Fibroblast of skin of left quadriceps (primary cell): Measurements from ENCODE around the gene SREBF1.

Experiments
- DNase-seq, 2 experiments: peaks; one replicate each; pipeline ENCODE4 v3.0.0-alpha.2; 2013; ENCODE audit warnings: low read depth in 2 of 2

The SREBF1 gene

DNA sequence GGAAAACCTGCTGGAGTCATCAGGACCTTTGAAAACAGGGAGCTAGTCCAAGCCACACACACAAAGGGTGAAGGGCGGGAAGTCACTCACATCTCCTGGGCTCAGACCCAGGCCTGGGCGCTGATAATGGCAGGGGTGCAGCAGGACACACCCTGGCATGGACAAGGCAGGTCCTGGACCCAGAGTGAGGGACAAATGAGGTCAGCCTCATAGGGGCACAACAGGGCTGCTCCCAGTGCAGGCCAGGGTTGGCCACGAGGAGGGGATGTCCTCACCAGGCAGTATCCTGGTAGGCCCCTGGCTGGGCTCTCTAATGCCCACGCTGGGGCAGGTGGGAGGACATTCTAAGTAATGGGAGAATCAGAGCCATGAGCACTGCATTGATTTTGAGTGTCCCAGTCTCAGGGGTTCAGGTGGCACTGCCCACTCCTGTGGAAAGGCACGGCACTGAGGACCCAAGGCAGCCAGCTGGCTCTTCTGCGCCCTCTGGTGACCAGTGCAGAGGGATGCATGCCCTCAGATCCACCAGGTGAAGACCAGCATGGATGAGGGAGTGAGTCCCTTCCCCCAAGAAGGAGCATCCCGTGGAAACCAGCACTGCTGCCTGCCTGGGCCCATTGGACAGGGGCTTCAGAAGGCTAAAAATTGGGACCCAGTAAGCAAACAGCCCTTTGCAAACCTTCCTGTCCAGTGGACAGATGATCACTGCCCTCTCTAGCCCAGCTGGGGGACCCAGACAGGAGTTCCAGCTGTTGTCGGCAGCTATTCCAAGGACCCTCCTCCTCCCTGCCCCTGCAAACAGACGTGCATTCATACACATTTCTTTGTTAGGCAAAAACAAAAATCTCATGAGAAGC is 23.4 kb upstream of the SREBF1 start:
- no peak for DNase-seq

- no peak for DNase-seq
Measured at GRCh38 chr17:17857496-17857895, 20.7 kb upstream of the SREBF1 start.

GRCh38 chr17:17856386-17856785 is 19.6 kb upstream of the SREBF1 start:
- no peak for DNase-seq

DNA sequence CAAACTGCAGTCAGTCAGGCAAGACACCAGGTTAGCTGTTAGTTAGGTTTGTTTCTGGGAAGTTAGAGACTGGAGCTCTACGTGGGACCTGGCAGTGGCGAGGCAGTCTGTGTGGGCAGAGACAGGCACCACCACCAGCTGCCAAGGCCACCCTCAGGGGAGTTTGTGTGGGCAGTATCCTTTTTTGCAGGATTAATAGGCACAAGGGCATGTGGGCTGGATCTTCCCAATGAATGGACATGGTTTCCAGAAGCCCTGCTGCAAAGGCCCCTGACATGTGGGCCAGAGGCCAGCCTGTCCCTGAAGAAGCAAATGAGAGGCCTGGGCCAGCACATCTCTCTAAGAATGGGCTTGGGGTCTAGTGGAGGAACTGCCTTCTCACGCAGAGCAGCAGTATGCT is 19.2 kb upstream of the SREBF1 start:
- DNase-seq: no peak

- DNase-seq: no peak
Measured at GRCh38 chr17:17853811-17854447, 17.1 kb upstream of the SREBF1 start.

DNA sequence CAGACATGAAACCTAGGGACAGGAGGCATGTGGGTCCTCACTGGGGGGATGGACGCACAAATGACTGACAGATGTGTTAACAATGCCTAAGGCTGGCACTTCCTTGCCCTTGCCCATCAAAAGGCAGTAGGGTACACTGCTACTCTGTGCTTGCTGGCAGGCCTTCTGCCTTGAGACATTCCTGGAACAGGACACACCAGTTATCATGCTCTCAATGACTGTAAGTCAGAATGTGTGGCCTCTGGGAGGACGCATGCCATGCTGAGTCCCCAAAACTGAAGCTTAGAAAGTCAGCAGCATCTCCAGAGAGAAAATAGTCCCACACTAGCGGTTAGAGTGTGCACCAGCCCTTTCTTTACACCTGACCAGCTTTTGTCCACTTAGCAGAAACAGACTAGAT is 16.1 kb upstream of the SREBF1 start:
- DNase-seq: no peak

DNA sequence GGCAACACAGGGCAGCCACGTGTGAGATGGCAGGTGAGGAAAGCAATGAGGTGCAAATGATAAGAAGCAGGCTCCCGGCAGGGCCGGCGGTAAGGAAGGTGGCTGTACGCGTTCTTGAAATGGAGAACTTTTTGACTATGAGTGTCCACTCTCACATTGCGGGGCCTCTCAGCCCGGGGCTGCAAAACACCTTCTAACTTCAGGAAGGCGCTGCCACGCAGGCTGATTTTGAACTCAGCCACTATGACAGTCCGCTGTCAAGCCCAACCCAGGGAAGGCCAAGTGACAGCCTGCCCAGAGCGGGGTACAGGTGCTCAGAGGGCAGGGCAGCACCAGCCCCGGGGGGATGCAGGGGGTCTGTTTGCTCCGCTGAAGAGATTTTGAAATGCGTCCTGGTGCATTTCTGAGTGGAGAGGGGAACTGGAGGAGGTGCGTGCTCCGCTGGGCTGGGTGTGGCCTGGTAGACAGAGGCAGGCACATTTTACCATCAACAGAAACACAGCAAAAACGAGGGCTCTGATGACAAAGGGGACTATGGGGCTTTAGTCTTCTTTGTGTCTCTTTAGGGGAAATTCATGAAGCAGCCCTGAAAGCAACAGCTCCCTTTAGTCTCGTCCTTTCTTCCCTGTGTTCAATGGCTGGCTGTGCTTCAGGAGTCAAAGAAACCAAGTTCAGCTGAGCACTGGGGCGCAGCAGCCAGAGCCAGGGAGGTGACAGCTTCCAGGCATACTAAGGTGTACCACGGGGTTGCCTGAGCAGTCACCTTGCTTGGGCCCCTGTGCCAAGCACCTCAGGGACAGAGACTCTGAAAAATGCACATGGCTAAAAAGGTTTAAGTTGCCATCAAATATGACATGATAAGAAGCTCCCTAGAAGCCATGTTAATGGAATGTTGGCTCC is 14.6 kb upstream of the SREBF1 start:
- DNase-seq: no peak

GRCh38 chr17:17849845-17850373 is 13.1 kb upstream of the SREBF1 start:
- no peak for DNase-seq

- DNase-seq: no peak
Measured at GRCh38 chr17:17849147-17849820, 12.5 kb upstream of the SREBF1 start.

- DNase-seq: no peak
Measured at GRCh38 chr17:17848311-17849082, 11.7 kb upstream of the SREBF1 start.

GRCh38 chr17:17847726-17848125 is 10.9 kb upstream of the SREBF1 start:
- no peak for DNase-seq

GRCh38 chr17:17847118-17847689 is 10.4 kb upstream of the SREBF1 start:
- no peak for DNase-seq

GRCh38 chr17:17846645-17847044 is 9.9 kb upstream of the SREBF1 start:
- no peak for DNase-seq

- no peak for DNase-seq
Measured at GRCh38 chr17:17846003-17846402, 9.2 kb upstream of the SREBF1 start.

DNA sequence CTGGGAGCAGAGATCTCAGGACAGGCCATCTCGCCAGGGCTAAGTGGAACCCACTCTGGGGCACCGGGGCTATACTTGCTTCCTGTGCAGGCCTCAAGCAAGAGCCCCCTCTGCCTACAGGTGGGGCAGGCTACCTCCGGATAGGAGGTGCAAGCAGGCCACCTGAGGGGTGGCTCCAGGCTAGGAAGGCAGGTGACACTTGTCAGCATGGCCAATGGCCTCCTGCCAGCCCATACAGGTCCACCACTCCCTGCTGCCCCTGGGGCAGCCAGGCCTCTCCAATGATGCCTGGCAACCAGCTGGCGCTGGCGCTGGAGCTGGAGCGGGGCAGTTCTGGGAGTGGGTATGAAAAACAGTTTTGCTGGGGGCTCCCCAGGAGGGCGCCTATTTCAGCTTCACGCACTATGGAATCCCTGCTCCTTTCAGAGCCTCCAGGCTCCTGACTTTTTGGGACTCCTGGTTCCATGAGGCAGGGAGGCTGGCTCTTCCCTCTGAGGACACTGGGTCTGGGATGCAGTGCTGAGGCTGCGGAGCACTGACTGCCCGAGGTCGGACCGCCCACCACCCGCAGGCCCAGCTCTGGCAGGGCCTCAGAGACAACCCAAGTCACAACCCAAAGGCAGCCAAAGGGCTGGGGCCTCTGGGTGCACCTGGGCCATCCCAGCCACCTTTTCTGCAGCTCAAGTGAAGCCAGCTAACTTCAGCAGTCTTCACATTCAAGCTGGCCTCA is 8.4 kb upstream of the SREBF1 start:
- no peak for DNase-seq

- DNase-seq: no peak
Measured at GRCh38 chr17:17844500-17844899, 7.7 kb upstream of the SREBF1 start.

GRCh38 chr17:17844079-17844478 is 7.3 kb upstream of the SREBF1 start:
- no peak for DNase-seq

DNA sequence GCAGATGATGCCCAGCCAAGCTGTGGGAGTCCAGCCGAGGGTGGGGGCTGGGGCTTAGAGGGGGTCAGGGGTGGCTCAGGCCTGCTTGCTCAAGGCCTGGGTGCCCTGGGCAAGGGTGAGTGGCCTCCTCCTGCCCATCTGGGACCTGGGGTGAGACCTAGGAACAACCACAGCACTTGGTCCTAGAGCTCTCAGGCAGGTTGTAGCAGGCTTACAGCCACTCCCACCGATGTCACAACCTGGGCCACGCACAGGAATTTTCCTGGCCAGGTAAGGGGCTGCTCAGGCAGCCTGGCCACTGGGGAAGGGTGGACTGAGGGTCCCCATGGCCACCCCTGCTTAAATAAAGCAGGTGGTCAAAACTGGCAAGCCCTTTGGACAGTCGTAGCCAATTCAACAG is 6.3 kb upstream of the SREBF1 start:
- DNase-seq: no peak

DNA sequence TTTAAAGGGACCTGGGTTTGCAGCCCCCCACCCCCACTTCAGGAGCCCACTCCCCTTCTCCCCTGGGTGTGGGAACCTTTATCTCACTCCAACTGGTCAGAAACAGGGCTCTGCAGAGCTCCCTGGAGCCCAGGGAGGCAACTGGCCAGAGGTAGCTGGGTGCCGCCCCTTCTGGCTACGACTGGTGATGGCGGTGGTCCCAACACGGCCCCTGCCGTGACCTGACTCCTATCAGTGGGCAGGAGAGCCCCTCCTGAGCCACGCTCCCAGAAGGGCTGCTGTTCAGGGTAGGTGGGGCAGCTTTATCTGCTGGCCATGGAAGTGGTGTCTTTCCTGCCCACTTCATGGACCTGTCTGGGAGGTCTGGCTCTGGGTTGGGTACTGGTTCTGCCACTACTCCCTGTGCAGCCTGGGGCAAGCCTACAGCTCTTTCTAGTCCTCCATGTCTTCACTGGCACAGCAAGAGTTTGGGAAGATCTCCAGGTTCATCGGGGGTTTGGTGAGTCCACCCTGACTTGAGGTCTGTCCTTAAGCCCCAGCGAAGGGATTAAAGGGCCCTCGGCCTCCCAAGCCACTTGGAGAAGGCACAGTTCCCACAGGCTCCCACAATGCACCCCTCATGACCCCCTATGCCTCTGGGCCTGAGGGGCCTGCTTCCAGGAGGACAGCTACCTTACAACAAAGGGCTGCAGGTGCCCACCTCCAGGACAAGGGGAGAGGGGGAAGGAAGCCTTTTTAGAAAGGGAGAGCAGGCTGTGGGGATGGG is 5.5 kb upstream of the SREBF1 start:
- no peak for DNase-seq
